Mesothelial cell of epicardium (in vitro differentiated cells): ENCODE measurements around the gene AK4. TPM values are rescaled to one million over a fixed set of nuclear protein-coding genes. Genes with fewer than 3 reads are reported as not detected.
"Not testable (repeated sequence)": the region's sequence is repeated elsewhere in the genome, so short reads cannot be mapped to it uniquely, and the experiment has no call there.

Source experiments
- DNase-seq, 2 experiments: peaks; one replicate each; pipeline ENCODE4 v3.0.0; 2021; ENCODE audit warnings: low spot score in 2 of 2; ENCODE audit not compliant: unreplicated experiment in 2 of 2
- H3K27ac Mint-ChIP-seq: 2 replicates; pipeline ENCODE4 v1.8.0; 2021; ENCODE audit warnings: mixed read lengths
- H3K27me3 Mint-ChIP-seq: 2 replicates; pipeline ENCODE4 v1.8.0; 2021; ENCODE audit warnings: low read depth, mixed read lengths
- H3K36me3 Mint-ChIP-seq: 2 replicates; pipeline ENCODE4 v1.8.0; 2021; ENCODE audit warnings: mixed read lengths
- H3K4me1 Mint-ChIP-seq: 2 replicates; pipeline ENCODE4 v1.8.0; 2021; ENCODE audit warnings: mixed read lengths
- H3K4me3 Mint-ChIP-seq: 2 replicates; pipeline ENCODE4 v1.8.0; 2021; ENCODE audit warnings: mild to moderate bottlenecking, moderate library complexity, mixed read lengths
- H3K9me3 Mint-ChIP-seq: 2 replicates; pipeline ENCODE4 v1.8.0; 2021; ENCODE audit warnings: mixed read lengths
- total RNA-seq: library from RNA; stranded (reverse); gene quantifications from 3 replicates; pipeline ENCODE4 v1.2.1, GENCODE V29; 2021
- TF ChIP-seq, protein P1 (sequence below): fragments of 200-600 bp; sonication (generic); IDR thresholded peaks from one replicate; pipeline ENCODE4 v1.5.0; 2021; ENCODE audit warnings: antibody characterized with exemption; ENCODE audit not compliant: unreplicated experiment

Gene AK4
- total RNA-seq, 1 donor from 2014 or later: 20.7 TPM

- no peak overlapping the region for H3K4me3 Mint-ChIP-seq
- H3K36me3 Mint-ChIP-seq: peaks cover 6% of the 10 kb centered on the region
- H3K27me3 Mint-ChIP-seq: peaks cover 2% of the 10 kb centered on the region
- no peak overlapping the region for H3K27ac Mint-ChIP-seq
- H3K4me1 Mint-ChIP-seq: peaks cover 5% of the 10 kb centered on the region
- DNase-seq: no peak
- TF ChIP-seq, protein P1, sequence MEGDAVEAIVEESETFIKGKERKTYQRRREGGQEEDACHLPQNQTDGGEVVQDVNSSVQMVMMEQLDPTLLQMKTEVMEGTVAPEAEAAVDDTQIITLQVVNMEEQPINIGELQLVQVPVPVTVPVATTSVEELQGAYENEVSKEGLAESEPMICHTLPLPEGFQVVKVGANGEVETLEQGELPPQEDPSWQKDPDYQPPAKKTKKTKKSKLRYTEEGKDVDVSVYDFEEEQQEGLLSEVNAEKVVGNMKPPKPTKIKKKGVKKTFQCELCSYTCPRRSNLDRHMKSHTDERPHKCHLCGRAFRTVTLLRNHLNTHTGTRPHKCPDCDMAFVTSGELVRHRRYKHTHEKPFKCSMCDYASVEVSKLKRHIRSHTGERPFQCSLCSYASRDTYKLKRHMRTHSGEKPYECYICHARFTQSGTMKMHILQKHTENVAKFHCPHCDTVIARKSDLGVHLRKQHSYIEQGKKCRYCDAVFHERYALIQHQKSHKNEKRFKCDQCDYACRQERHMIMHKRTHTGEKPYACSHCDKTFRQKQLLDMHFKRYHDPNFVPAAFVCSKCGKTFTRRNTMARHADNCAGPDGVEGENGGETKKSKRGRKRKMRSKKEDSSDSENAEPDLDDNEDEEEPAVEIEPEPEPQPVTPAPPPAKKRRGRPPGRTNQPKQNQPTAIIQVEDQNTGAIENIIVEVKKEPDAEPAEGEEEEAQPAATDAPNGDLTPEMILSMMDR: no peak
- peaks cover 22% of the 10 kb centered on the region for H3K9me3 Mint-ChIP-seq
These were observed 85.8 kb downstream of the AK4 start for GRCh38 chr1:65233782-65234181.

DNA sequence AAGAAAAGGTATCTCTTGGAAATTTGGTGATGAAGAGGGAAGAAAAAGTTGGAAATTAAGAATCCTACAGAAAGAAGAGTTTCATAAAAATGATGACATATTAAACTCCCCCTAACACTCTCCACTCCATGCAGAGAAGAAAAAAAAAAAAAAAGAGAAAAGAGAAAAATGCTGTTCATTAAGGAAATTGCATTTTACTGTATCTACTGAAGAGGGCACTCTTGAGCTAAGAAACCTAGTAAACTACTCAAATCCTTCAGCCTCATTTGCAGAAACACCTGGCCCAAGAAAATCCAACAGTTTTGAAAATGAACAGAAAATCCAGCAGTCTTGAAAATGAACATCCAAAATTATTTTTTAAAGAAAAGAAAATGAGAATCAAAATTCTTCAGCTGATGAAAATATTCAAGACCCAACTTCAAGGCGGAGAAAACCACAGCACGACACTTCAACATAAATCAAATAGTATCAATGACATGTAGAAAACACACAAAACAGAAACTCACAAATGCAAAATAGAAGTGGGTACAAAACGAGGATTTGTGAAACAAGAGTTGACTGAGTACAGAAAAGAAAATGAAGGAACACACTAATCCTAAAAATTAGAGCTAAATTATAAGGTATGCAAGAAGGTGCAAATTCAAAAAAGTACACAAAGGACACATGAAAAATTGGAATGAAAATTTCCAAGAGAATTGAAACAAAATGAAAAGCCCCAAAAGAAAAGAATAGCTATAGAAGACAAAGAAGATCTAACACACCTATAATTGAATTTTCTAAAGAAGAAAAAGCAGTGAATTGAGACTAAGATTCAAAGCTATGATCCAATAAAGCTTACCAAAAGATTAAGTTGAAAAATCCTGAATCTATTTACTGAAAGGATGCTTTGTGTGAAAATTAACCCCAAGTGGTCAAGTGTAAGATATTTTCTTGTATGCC is 88.1 kb downstream of the AK4 start:
- peaks cover 2% of the 10 kb centered on the region for H3K27me3 Mint-ChIP-seq
- H3K4me3 Mint-ChIP-seq: no peak overlapping the region
- TF ChIP-seq, protein P1: no peak
- H3K27ac Mint-ChIP-seq: no peak overlapping the region
- no peak for DNase-seq
- peaks cover 1% of the 10 kb centered on the region for H3K4me1 Mint-ChIP-seq
- H3K36me3 Mint-ChIP-seq: peaks cover 4% of the 10 kb centered on the region
- peaks cover 22% of the 10 kb centered on the region for H3K9me3 Mint-ChIP-seq

DNA sequence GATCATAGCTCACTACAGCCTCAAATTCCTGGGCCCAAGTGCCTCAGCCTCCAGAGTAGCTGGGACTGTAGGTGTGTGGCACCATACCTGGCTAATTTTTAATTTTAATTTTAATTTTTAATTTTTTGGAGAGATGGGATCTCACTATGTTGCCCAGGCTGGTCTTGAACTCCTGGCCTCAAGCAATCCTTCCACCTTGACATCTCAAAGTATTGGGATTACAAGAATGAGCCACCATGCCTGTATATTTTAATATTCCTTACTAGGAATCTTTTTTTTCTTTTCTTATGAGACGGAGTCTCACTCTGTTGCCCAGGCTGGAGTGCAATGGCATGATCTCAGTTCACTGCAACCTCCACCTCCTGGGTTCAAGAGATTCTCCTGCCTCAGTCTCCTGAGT is 89.1 kb downstream of the AK4 start:
- H3K27ac Mint-ChIP-seq, H3K4me3 Mint-ChIP-seq, H3K4me1 Mint-ChIP-seq, H3K27me3 Mint-ChIP-seq, DNase-seq, H3K36me3 Mint-ChIP-seq: not testable (repeated sequence)
- H3K9me3 Mint-ChIP-seq: peaks cover 22% of the 10 kb centered on the region

GRCh38 chr1:65237503-65237902 is 89.5 kb downstream of the AK4 start:
- Mint-ChIP-seq H3K36me3 (peaks cover 4% of the 10 kb centered on the region), H3K27me3 (peaks cover 2% of the 10 kb centered on the region), H3K27ac (no peak overlapping the region), H3K9me3 (peaks cover 22% of the 10 kb centered on the region), H3K4me1 (no peaks in the 10 kb centered on the region), H3K4me3 (no peak overlapping the region)
- TF ChIP-seq, protein P1: no peak
- no peak for DNase-seq

GRCh38 chr1:65238010-65238409 is 90.0 kb downstream of the AK4 start:
- Mint-ChIP-seq H3K4me3 (no peak overlapping the region), H3K9me3 (peaks cover 22% of the 10 kb centered on the region), H3K27me3 (peaks cover 2% of the 10 kb centered on the region), H3K4me1 (no peaks in the 10 kb centered on the region), H3K27ac (no peak overlapping the region), H3K36me3 (peaks cover 4% of the 10 kb centered on the region)
- TF ChIP-seq, protein P1: no peak
- DNase-seq: no peak

DNA sequence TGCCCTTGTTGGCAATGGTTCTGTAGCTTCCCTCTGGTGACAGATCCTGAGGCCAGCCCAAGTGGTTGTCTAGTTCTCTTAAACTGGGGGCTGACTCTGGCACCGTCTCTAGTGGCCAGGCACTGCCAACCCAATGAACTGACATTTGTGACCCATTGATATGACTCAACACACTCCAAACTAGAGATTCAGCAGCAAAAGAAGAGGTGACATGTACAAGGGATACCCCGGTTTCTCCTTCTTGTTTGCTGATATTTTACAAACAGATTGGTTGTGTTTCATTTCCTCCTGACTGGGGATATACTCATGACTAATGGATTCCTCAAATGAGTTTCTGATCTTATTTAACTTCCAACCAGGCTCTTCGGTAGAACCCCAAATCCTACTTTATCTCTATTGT is 95.5 kb downstream of the AK4 start:
- TF ChIP-seq, protein P1: no peak
- no peaks in the 10 kb centered on the region for H3K27me3 Mint-ChIP-seq
- H3K4me1 Mint-ChIP-seq: peaks cover 10% of the 10 kb centered on the region
- H3K36me3 Mint-ChIP-seq: no peaks in the 10 kb centered on the region
- no peak overlapping the region for H3K27ac Mint-ChIP-seq
- no peaks in the 10 kb centered on the region for H3K9me3 Mint-ChIP-seq
- H3K4me3 Mint-ChIP-seq: no peak overlapping the region
- no peak for DNase-seq
